Fibroblast of lung (primary cell): ENCODE measurements around the gene HES1. TPM values are rescaled to one million over a fixed set of nuclear protein-coding genes. Genes with fewer than 3 reads are reported as not detected.

ENCODE experiments used
- DNase-seq, 2 donors: peaks; one replicate each; pipeline versions ENCODE4 v3.0.0 to v3.0.0-alpha.2; 2010; ENCODE audit warnings: low read depth in 2 of 2
- H2AFZ ChIP-seq: 2 replicates; pipeline ENCODE4 v1.5.1; 2012; ENCODE audit warnings: low read length, control low read depth, inconsistent platforms
- H3K27ac ChIP-seq: 2 replicates; pipeline ENCODE4 v1.5.1; 2011; ENCODE audit warnings: low read length, control low read depth; ENCODE audit not compliant: insufficient read depth
- H3K27me3 ChIP-seq: 2 replicates; pipeline ENCODE4 v1.5.1; 2011; ENCODE audit warnings: mild to moderate bottlenecking, low read length; ENCODE audit not compliant: control insufficient read depth, insufficient read depth
- H3K36me3 ChIP-seq: 2 replicates; pipeline ENCODE4 v1.5.1; 2011; ENCODE audit warnings: low read length; ENCODE audit not compliant: control insufficient read depth, insufficient read depth
- H3K4me1 ChIP-seq: 2 replicates; pipeline ENCODE4 v1.5.1; 2011; ENCODE audit warnings: low read length; ENCODE audit not compliant: control insufficient read depth, insufficient read depth; ENCODE audit errors: extremely low read depth
- H3K4me2 ChIP-seq: 2 replicates; pipeline ENCODE4 v1.5.1; 2011; ENCODE audit warnings: low read length, control low read depth; ENCODE audit not compliant: insufficient read depth; ENCODE audit errors: extremely low read depth
- H3K4me3 ChIP-seq, 4 experiments: fragments of 200-600 bp in 1 of 4; sonication (generic) in 1 of 4; replicated peaks in 1 of 4; 2 replicates each; pipeline ENCODE4 v1.5.1; 2011 to 2016; ENCODE audit warnings: low read length in 4 of 4, low read depth in 3 of 4, mild to moderate bottlenecking in 3 of 4, control low read depth in 2 of 4, inconsistent platforms in 1 of 4, mixed read lengths in 1 of 4; ENCODE audit not compliant: insufficient read depth in 1 of 4; ENCODE audit errors: control extremely low read depth in 1 of 4
- H3K79me2 ChIP-seq: 2 replicates; pipeline ENCODE4 v1.5.1; 2012; ENCODE audit warnings: mild to moderate bottlenecking, low read length, inconsistent platforms; ENCODE audit not compliant: control insufficient read depth, insufficient read depth
- H3K9ac ChIP-seq: 2 replicates; pipeline ENCODE4 v1.5.1; 2011; ENCODE audit warnings: mild to moderate bottlenecking, low read length, control low read depth; ENCODE audit not compliant: insufficient read depth
- H3K9me3 ChIP-seq: 2 replicates; pipeline ENCODE4 v1.5.1; 2012; ENCODE audit warnings: low read depth, low read length; ENCODE audit not compliant: control insufficient read depth, insufficient read depth
- H4K20me1 ChIP-seq: 2 replicates; pipeline ENCODE4 v1.5.1; 2011; ENCODE audit warnings: low read length; ENCODE audit not compliant: control insufficient read depth, insufficient read depth; ENCODE audit errors: extremely low read depth
- EZH2 ChIP-seq: IDR thresholded peaks from 2 replicates; pipeline ENCODE4 v1.5.1; 2012; ENCODE audit warnings: low read length, control low read depth, mild to moderate bottlenecking; ENCODE audit errors: missing control alignments
- polyA plus RNA-seq, 2 donors: library from polyadenylated mRNA; depleted of rRNA in 1 of 2; stranded (reverse) in 1 of 2; unstranded in 1 of 2; fragments of >200 nt; gene quantifications; 2 replicates each; pipeline ENCODE4 v1.2.1, GENCODE V29; 2011 to 2012; ENCODE audit warnings: missing spikeins in 1 of 2
- total RNA-seq: library from RNA; depleted of rRNA; stranded (reverse); fragments of >200 nt; gene quantifications from 2 replicates; pipeline ENCODE4 v1.2.1, GENCODE V29; 2014
- TF ChIP-seq, protein P1 (sequence below), 2 donors: IDR thresholded peaks in 1 of 2; conservative IDR thresholded peaks in 1 of 2; 1 replicate in 1 of 2; 2 replicates in 1 of 2; pipeline ENCODE4 v1.5.1; 2011 to 2012; ENCODE audit warnings: low read length in 2 of 2, control low read depth in 1 of 2, inconsistent platforms in 1 of 2, low read depth in 1 of 2, mild to moderate bottlenecking in 1 of 2

HES1 gene
- total and polyA plus RNA-seq, 2 donors (not counting 1 experiment from before 2014, with no cell fraction given) = 0.17 to 1.2 TPM

DNA sequence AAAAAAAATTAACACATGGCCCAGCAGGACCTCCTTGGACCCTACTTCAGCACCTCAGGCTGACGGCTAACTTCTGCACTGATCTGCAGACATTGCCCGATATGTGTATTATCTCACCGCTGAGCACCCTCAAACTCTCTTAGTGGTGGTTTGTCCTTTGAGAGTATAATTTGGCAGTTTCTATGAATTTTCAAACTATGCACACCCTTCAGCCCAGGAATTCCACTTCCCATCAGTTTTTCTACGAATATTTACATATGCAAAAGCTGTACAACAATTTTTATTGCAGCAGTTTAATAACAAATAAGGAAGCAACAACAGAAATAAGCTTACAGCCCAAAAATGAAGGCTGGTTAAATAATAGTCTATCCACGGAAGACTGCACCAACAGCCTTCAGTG is 44.6 kb downstream of the HES1 start:
- peaks cover 8% of the 10 kb centered on the region for H3K27me3 ChIP-seq
- no peak overlapping the region for H3K4me3 ChIP-seq
- H3K27ac ChIP-seq = no peak overlapping the region
- no peak for DNase-seq
- no peak overlapping the region for H3K9ac ChIP-seq
- H3K79me2 ChIP-seq = no peaks in the 10 kb centered on the region
- H4K20me1 ChIP-seq = no peaks in the 10 kb centered on the region
- no peak overlapping the region for H2AFZ ChIP-seq
- no peaks in the 10 kb centered on the region for H3K36me3 ChIP-seq
- no peaks in the 10 kb centered on the region for H3K4me1 ChIP-seq
- no peak overlapping the region for H3K4me2 ChIP-seq
- TF ChIP-seq, protein P1, sequence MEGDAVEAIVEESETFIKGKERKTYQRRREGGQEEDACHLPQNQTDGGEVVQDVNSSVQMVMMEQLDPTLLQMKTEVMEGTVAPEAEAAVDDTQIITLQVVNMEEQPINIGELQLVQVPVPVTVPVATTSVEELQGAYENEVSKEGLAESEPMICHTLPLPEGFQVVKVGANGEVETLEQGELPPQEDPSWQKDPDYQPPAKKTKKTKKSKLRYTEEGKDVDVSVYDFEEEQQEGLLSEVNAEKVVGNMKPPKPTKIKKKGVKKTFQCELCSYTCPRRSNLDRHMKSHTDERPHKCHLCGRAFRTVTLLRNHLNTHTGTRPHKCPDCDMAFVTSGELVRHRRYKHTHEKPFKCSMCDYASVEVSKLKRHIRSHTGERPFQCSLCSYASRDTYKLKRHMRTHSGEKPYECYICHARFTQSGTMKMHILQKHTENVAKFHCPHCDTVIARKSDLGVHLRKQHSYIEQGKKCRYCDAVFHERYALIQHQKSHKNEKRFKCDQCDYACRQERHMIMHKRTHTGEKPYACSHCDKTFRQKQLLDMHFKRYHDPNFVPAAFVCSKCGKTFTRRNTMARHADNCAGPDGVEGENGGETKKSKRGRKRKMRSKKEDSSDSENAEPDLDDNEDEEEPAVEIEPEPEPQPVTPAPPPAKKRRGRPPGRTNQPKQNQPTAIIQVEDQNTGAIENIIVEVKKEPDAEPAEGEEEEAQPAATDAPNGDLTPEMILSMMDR (conservative IDR thresholded peaks at IDR 0.05 in 1 of 2, IDR thresholded peaks at IDR 0.05 in 1 of 2; ENCODE audit: low read depth in 1 of 2, low read length in 2 of 2) = no peak
- TF ChIP-seq EZH2 = no peak
- H3K9me3 ChIP-seq = no peaks in the 10 kb centered on the region

DNA sequence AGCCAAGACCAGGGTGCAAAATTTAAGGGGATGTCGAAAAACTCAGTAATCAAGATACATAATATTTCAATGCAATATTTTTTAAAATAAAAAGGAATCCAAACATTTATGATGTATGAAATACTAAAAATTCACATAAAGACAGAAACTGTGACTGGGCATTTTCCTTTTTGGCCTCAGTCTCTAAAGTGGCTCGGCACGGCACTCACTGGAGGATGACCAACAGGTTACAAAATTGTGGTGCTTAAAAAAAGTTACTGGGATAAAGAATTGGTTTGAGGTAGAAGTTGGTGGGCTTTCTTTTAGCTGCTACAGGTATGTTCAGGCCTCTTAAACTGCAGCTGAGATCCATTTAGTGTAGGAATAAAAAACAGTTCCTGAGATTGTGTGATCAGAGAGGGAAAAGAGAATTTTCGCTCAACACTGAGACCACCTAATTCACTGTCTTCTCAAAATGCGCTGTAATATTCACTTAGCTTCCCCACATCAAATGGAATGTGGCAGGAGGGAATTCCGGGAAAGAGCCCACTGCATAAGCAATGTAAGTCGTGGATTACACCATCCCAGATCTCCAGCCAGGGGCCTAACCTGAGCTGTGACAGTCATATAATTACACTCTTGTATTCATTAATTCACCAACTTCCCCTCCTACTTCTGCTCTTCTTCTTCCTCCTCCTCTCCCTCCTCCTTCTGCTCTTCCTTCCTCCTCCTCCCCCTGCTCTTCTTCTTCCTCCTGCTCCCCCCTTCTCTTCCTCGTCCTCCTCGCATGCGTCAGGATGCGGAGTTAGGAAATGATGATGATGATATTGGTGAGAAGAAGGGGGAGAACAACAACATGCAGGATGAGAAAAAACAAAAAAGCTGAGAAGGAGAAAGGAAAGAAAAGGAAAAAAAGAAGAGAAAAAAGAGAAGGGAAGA is 45.9 kb downstream of the HES1 start:
- no peak overlapping the region for H3K9ac ChIP-seq
- no peaks in the 10 kb centered on the region for H3K9me3 ChIP-seq
- H3K36me3 ChIP-seq = no peaks in the 10 kb centered on the region
- no peaks in the 10 kb centered on the region for H4K20me1 ChIP-seq
- TF ChIP-seq EZH2 = no peak
- TF ChIP-seq, protein P1 (conservative IDR thresholded peaks at IDR 0.05 in 1 of 2, IDR thresholded peaks at IDR 0.05 in 1 of 2; ENCODE audit: low read depth in 1 of 2, low read length in 2 of 2) = no peak
- no peak overlapping the region for H3K4me2 ChIP-seq
- H3K27ac ChIP-seq = no peak overlapping the region
- H2AFZ ChIP-seq = no peak overlapping the region
- no peak for DNase-seq
- no peaks in the 10 kb centered on the region for H3K79me2 ChIP-seq
- H3K4me1 ChIP-seq = no peaks in the 10 kb centered on the region
- no peak overlapping the region for H3K4me3 ChIP-seq
- peaks cover 8% of the 10 kb centered on the region for H3K27me3 ChIP-seq

DNA sequence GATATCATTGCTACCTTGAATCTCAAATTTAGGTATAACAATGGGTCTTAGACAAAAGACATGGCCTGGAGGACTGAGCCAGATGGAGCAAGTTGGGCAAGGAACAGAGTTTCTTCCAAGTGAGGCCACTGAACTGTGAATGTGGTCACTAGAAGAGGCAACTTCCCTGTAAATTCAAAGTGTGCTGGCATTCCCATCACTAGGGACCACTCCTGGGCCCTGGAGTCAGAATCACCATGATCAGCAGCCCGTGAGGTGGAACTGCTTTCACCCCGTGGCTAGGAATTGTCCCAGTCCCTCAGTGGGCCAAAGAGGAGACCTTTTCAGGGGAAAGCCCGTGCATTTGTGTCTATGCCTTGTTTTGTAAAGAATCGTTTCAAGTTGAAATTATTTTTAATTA is 47.3 kb downstream of the HES1 start:
- H3K4me2 ChIP-seq = no peak overlapping the region
- no peak overlapping the region for H3K4me3 ChIP-seq
- H2AFZ ChIP-seq = no peak overlapping the region
- no peaks in the 10 kb centered on the region for H3K9me3 ChIP-seq
- no peaks in the 10 kb centered on the region for H3K79me2 ChIP-seq
- no peak overlapping the region for H3K9ac ChIP-seq
- peaks cover under 1% of the 10 kb centered on the region for H3K27me3 ChIP-seq
- no peaks in the 10 kb centered on the region for H3K4me1 ChIP-seq
- no peaks in the 10 kb centered on the region for H3K36me3 ChIP-seq
- no peaks in the 10 kb centered on the region for H4K20me1 ChIP-seq
- H3K27ac ChIP-seq = no peak overlapping the region
- no peak for DNase-seq
- no peak for TF ChIP-seq EZH2
- TF ChIP-seq, protein P1 (conservative IDR thresholded peaks at IDR 0.05 in 1 of 2, IDR thresholded peaks at IDR 0.05 in 1 of 2; ENCODE audit: low read depth in 1 of 2, low read length in 2 of 2) = no peak
